RWPE1 (cell line): ENCODE measurements around the gene CCDC171.

Source experiments
- CTCF ChIA-PET: fragments of 350-600 bp; sonication (Branson Sonifier 250); formaldehyde crosslinking; extraction: SDS; loops from one replicate; lab custom pipeline; 2021; lab: Yijun Ruan, JAX
- POLR2A ChIA-PET: fragments of 400-600 bp; formaldehyde crosslinking; extraction: SDS; loops from one replicate; lab custom pipeline; 2020; ENCODE audit warnings: antibody characterized with exemption; ENCODE audit not compliant: low non-redundant PET; lab: Yijun Ruan, JAX
- DNase-seq: peaks from one replicate; pipeline ENCODE4 v3.0.0; 2012; ENCODE audit warnings: low spot score
- H3K27ac ChIP-seq: fragments of 450-650 bp; 2 replicates; pipeline ENCODE4 v1.5.1; 2017
- CTCF ChIP-seq: fragments of 450-650 bp; conservative IDR thresholded peaks from 2 replicates; pipeline ENCODE4 v1.5.1; 2017; ENCODE audit warnings: low read depth, mild to moderate bottlenecking

Gene CCDC171

GRCh38 chr9:15543047-15543813 is 9.6 kb upstream of the CCDC171 start:
- no peak for TF ChIP-seq CTCF
- ChIA-PET CTCF (interaction anchor here (0.6 kb wide), 1 partner anchor 15 kb away, joined by 3 read pairs; no protein-coding TSS in a partner anchor), POLR2A (no interaction called here)
- no peak for DNase-seq
- no peak overlapping the region for H3K27ac ChIP-seq

- no peak for DNase-seq
- H3K27ac ChIP-seq: no peak overlapping the region
- TF ChIP-seq CTCF: no peak
- POLR2A ChIA-PET: no interaction called here
- CTCF ChIA-PET: no interaction called here
These were observed 3.2 kb upstream of the CCDC171 start for GRCh38 chr9:15549611-15550010.

GRCh38 chr9:15553528-15553898 is 670 bp downstream of the CCDC171 start:
- CTCF ChIA-PET: interaction anchor here (0.6 kb wide), 1 partner anchor 54 kb away, joined by 6 read pairs; no protein-coding TSS in a partner anchor
- peak overlapping the region; percentile 92 for H3K27ac ChIP-seq
- POLR2A ChIA-PET: interaction anchor here (0.6 to 0.7 kb wide), 2 partner anchors 236 to 279 kb away, joined by 3 read pairs; no protein-coding TSS in a partner anchor

GRCh38 chr9:15570769-15571168 is 17.9 kb downstream of the CCDC171 start:
- no peak for DNase-seq
- no peak overlapping the region for H3K27ac ChIP-seq
- POLR2A ChIA-PET: no interaction called here
- TF ChIP-seq CTCF: no peak
- CTCF ChIA-PET: interaction anchor here (0.5 kb wide), 1 partner anchor 564 kb away, joined by 4 read pairs; no protein-coding TSS in a partner anchor

More at GRCh38 chr9:15553528-15553898, 670 bp downstream of the CCDC171 start:
- TF ChIP-seq CTCF: no peak
- no peak for DNase-seq

GRCh38 chr9:15572200-15572770 is 19.4 kb downstream of the CCDC171 start:
- DNase-seq: no peak
- POLR2A ChIA-PET: interaction anchor here (0.6 kb wide), 1 partner anchor 50 kb away, joined by 3 read pairs; no protein-coding TSS in a partner anchor
- H3K27ac ChIP-seq: no peak overlapping the region
- no peak for TF ChIP-seq CTCF
- CTCF ChIA-PET: interaction anchor here (0.6 to 0.7 kb wide), 2 partner anchors 1029 to 1037 kb away, joined by 3 read pairs; no protein-coding TSS in a partner anchor

GRCh38 chr9:15576350-15577050 is 23.7 kb downstream of the CCDC171 start:
- no peak for TF ChIP-seq CTCF
- POLR2A ChIA-PET: interaction anchor here (0.9 kb wide), 1 partner anchor 24 kb away, joined by 3 read pairs; the partner anchor contains the start of gene CCDC171
- no peak for DNase-seq
- CTCF ChIA-PET: interaction anchor here (0.6 to 0.7 kb wide), 2 partner anchors 26 to 1924 kb away, joined by 3 read pairs; no protein-coding TSS in a partner anchor
- no peak overlapping the region for H3K27ac ChIP-seq
